Measurements from ENCODE around the gene OPCML.

OPCML gene

GRCh38 chr11:132856032-132856431 lies 676.3 kb downstream of the OPCML start:
- DNase-seq (ENCODE audit: low spot score): no peak
- TF ChIP-seq CTCF (IDR thresholded peaks at IDR 0.05; ENCODE audit: extremely low read depth, missing control alignments): no peak

GRCh38 chr11:132855516-132855915 lies 676.8 kb downstream of the OPCML start:
- no peak for TF ChIP-seq CTCF (IDR thresholded peaks at IDR 0.05; ENCODE audit: extremely low read depth, missing control alignments)
- DNase-seq (ENCODE audit: low spot score): no peak

DNA sequence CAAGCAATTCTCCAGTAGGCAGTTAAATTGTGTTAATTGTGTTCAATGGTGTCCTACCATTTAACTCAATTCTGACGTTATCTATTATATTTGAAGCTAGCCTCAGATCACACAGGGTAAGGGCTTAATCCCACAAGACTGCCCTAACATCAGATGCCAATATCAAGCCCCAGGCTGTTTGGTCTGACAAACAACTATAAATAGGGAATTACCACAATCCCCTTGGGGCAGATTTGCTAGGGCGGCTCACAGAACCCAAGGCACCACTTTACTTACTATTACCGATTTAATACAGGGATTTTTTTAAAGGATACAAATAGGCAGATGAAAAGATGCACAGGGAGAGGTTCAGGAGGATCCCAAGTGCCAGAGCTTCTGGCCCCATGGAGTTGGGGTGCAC lies 678.4 kb downstream of the OPCML start:
- DNase-seq (ENCODE audit: low spot score): no peak
- no peak for TF ChIP-seq CTCF (IDR thresholded peaks at IDR 0.05; ENCODE audit: extremely low read depth, missing control alignments)

DNA sequence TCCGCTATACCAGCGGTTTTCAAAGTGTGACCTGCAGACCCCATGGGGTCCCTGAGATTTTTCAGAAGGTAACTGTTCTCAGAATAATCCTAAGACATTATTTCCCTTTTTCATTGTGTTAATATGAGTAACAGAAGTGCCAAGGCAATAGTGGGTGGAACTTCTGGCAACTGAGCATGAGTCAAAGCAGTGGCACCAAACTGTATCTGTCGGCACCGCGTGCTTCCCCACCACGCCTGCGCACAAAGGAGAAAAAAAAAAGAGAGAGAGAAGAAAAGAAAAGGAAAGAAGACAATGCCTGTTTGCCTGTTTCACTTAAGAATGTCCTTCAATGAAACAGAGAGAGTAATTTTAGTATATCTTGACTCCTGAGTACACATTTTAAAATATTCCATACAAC lies 679.9 kb downstream of the OPCML start:
- TF ChIP-seq CTCF (IDR thresholded peaks at IDR 0.05; ENCODE audit: extremely low read depth, missing control alignments): no peak
- no peak for DNase-seq (ENCODE audit: low spot score)

DNA sequence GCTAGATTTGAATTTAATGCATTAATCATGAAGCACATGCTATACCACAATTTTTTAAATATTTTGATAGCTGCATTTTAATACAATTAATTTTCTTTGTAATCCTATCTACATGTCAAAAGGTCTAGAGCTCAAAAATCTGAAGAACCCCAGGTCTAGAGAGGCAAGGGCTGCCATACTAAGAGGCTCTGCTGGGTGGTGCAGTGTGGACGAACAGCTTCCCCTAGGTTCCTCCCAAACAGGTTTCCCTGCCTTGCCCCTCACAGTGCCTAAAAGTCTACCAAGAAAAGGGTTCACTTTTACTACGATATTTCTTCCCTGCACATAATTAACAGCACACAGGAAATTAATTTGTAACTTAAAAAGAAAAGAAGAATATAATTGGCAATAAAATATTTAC lies 681.1 kb downstream of the OPCML start:
- no peak for DNase-seq (ENCODE audit: low spot score)
- no peak for TF ChIP-seq CTCF (IDR thresholded peaks at IDR 0.05; ENCODE audit: extremely low read depth, missing control alignments)

- no peak for DNase-seq (ENCODE audit: low spot score)
- no peak for TF ChIP-seq CTCF (IDR thresholded peaks at IDR 0.05; ENCODE audit: extremely low read depth, missing control alignments)
Observed at GRCh38 chr11:132850266-132850665, 682.0 kb downstream of the OPCML start.

DNA sequence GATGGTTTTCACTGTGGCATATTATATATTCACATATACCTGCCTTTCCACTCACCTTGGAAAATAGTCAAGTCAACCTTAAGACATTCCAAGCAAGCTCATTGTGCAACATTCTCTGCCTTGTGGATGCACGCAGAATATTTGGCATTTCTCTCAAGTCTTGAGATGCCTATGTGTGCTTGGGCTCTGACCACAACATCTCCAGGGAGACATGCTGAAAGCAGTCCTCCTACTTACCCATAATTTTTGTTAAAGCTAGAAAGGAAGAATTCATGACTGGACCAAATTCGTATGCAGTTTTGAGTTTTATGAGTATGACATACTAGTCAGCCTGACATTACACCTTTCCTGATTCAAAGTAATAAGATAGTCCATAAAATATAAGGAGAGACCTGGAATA lies 684.0 kb downstream of the OPCML start:
- no peak for DNase-seq (ENCODE audit: low spot score)
- TF ChIP-seq CTCF (IDR thresholded peaks at IDR 0.05; ENCODE audit: extremely low read depth, missing control alignments): no peak
